ENCODE data around the gene GNAO1.

Gene GNAO1

GRCh38 chr16:56362057-56362655 lies 170.9 kb downstream of the GNAO1 start:
- Mint-ChIP-seq H3K9me3 (no peaks in the 10 kb centered on the region), H3K4me3 (no peak overlapping the region), H3K4me1 (peaks cover 19% of the 10 kb centered on the region), H3K27ac (peak overlapping the region; percentile 13), H3K36me3 (peaks cover 62% of the 10 kb centered on the region), H3K27me3 (no peaks in the 10 kb centered on the region)
- peak; percentile 20 for ATAC-seq

DNA sequence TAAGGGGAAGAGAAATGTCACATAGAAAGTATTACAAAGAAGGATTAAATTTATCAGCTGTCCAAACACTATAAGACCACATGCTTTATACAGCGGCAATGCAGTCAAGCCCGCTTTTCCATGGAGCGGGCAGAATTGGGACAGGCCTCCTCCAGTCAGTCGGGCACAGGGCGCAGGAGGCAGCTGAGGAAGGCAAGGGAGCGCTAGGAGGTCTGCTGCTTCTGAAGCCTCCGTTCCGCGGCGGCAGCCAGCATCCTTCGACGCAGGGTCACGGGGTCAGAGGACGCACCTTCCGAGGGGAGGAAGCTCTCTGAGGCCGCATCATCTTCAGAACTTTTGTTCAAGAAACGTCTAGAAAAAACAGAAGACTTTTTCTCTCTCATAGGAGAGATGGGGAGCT lies 171.4 kb downstream of the GNAO1 start:
- Mint-ChIP-seq H3K27ac (peak overlapping the region; percentile 13), H3K9me3 (no peaks in the 10 kb centered on the region), H3K4me3 (no peak overlapping the region), H3K36me3 (peaks cover 67% of the 10 kb centered on the region), H3K4me1 (peaks cover 13% of the 10 kb centered on the region), H3K27me3 (no peaks in the 10 kb centered on the region)
- ATAC-seq: no peak

GRCh38 chr16:56363181-56363716 lies 172.0 kb downstream of the GNAO1 start:
- H3K9me3 Mint-ChIP-seq: no peaks in the 10 kb centered on the region
- H3K27me3 Mint-ChIP-seq: no peaks in the 10 kb centered on the region
- H3K27ac Mint-ChIP-seq: no peak overlapping the region
- H3K4me3 Mint-ChIP-seq: no peak overlapping the region
- ATAC-seq: no peak
- peaks cover 67% of the 10 kb centered on the region for H3K36me3 Mint-ChIP-seq
- peaks cover 8% of the 10 kb centered on the region for H3K4me1 Mint-ChIP-seq

DNA sequence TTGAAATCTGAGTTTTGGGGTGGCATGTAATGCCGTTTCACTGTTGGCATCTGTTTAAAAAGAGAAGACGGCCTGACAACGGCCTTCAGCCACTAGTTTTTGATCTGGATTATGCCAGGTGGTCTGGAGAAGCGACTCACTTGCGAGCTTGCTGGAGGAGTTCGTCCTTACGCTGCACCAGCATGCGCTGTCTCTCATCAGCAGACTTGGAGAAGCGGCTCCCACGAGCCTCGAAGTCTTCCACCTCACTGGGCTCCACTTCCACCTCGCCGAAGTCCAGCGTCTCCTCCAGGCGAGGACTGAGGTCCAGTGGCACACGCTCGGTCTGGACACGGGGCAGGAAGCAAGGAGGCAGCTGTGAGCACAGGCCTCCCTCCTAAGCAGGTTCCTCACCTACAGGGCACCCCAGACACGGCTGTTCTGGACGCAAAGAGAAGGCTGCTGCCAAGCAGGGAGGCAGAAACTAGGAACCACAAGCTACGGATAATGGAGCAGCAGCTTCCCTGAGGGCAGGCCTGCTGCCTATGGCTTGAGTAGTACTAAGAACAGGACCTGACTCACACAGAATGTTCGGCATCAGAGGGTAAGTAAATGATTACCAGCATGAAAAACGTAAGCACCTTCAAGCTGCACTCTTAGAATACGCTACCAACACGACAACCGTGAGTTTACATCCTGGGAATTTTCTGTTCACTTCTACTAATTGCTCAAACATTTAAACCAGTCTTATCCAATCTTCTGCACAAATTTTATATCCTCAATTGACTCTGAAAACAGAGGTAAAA lies 172.7 kb downstream of the GNAO1 start:
- ATAC-seq: no peak
- H3K36me3 Mint-ChIP-seq: peaks cover 71% of the 10 kb centered on the region
- H3K9me3 Mint-ChIP-seq: no peaks in the 10 kb centered on the region
- H3K4me3 Mint-ChIP-seq: no peak overlapping the region
- no peaks in the 10 kb centered on the region for H3K27me3 Mint-ChIP-seq
- peaks cover 6% of the 10 kb centered on the region for H3K4me1 Mint-ChIP-seq
- H3K27ac Mint-ChIP-seq: no peak overlapping the region

- H3K36me3 Mint-ChIP-seq: peaks cover 69% of the 10 kb centered on the region
- no peak overlapping the region for H3K27ac Mint-ChIP-seq
- H3K27me3 Mint-ChIP-seq: no peaks in the 10 kb centered on the region
- no peak overlapping the region for H3K4me3 Mint-ChIP-seq
- H3K9me3 Mint-ChIP-seq: no peaks in the 10 kb centered on the region
- ATAC-seq: no peak
- peaks cover 3% of the 10 kb centered on the region for H3K4me1 Mint-ChIP-seq
Measured at GRCh38 chr16:56364865-56365264, 173.6 kb downstream of the GNAO1 start.

DNA sequence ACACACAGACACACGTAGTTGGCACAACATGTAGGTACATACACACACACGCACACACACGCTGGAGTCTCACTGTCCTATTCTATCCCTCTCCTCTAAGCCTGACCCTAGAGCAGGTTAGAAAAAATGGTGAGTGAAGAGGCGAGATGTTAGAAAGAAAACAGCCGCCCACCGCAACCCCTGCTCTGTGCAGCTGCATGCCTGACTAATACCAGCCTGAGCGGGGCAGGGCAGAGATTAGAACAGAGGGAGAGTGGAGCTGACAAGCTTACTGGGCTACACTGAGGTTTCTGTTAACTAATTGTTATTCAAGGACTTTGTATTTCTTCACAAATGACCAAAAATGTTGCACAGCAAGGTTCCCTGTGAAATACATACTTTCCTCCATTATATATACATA lies 174.3 kb downstream of the GNAO1 start:
- no peak for ATAC-seq
- no peaks in the 10 kb centered on the region for H3K4me1 Mint-ChIP-seq
- peaks cover 68% of the 10 kb centered on the region for H3K36me3 Mint-ChIP-seq
- H3K4me3 Mint-ChIP-seq: no peak overlapping the region
- H3K9me3 Mint-ChIP-seq: no peaks in the 10 kb centered on the region
- no peak overlapping the region for H3K27ac Mint-ChIP-seq
- no peaks in the 10 kb centered on the region for H3K27me3 Mint-ChIP-seq

GRCh38 chr16:56366945-56367344 lies 175.7 kb downstream of the GNAO1 start:
- Mint-ChIP-seq H3K36me3 (peaks cover 59% of the 10 kb centered on the region), H3K27me3 (no peaks in the 10 kb centered on the region), H3K4me1 (no peaks in the 10 kb centered on the region), H3K4me3 (no peak overlapping the region), H3K27ac (peak overlapping the region; percentile 19), H3K9me3 (no peaks in the 10 kb centered on the region)
- ATAC-seq: no peak

- Mint-ChIP-seq H3K36me3 (peaks cover 58% of the 10 kb centered on the region), H3K4me3 (no peak overlapping the region), H3K9me3 (no peaks in the 10 kb centered on the region), H3K27ac (peak overlapping the region; percentile 19), H3K27me3 (no peaks in the 10 kb centered on the region), H3K4me1 (no peaks in the 10 kb centered on the region)
- ATAC-seq: no peak
Measured at GRCh38 chr16:56367764-56368163, 176.5 kb downstream of the GNAO1 start.

DNA sequence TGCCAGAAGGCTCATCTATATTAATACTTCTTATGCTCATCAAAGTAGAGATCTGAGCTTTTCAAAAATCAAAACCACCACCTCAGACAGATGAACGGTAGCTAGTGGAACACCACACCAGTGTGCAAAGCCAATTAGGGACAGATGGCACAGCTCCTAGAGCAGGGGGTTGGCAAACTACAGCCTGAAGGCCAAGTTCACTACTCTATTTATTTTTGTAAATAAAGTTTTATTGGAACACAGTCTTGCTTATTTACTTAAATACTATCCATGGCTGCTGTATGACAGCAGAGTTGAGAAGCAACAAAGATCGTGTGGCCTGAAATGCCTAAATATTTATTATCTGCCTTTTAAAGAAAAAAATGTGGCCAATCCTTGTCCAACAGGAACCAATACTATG lies 177.3 kb downstream of the GNAO1 start:
- H3K27me3 Mint-ChIP-seq: no peaks in the 10 kb centered on the region

DNA sequence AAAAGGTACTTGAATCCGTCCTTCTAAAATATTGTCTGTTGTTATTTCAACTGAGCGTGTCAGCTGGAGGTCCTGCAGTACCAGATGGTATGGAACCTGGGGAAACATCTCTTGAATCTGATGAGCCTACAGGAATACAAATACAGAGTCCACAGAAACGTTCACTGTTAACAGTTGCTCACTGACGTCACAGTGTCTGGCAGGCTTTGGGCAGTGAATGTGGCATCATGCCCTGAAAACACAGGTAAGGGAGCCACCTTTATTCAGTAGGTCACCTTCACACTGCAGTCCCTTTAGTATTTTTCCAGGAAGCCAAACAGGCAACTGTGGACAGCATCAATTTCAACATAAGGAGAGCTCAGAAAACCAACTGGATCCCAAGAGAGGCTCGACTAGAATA lies 177.9 kb downstream of the GNAO1 start:
- no peaks in the 10 kb centered on the region for H3K27me3 Mint-ChIP-seq
- ATAC-seq: no peak

More for the DNA sequence above, 177.3 kb downstream of the GNAO1 start:
- H3K4me1 Mint-ChIP-seq: no peaks in the 10 kb centered on the region
- H3K9me3 Mint-ChIP-seq: no peaks in the 10 kb centered on the region
- ATAC-seq: no peak
- H3K4me3 Mint-ChIP-seq: no peak overlapping the region
- peaks cover 55% of the 10 kb centered on the region for H3K36me3 Mint-ChIP-seq
- no peak overlapping the region for H3K27ac Mint-ChIP-seq

DNA sequence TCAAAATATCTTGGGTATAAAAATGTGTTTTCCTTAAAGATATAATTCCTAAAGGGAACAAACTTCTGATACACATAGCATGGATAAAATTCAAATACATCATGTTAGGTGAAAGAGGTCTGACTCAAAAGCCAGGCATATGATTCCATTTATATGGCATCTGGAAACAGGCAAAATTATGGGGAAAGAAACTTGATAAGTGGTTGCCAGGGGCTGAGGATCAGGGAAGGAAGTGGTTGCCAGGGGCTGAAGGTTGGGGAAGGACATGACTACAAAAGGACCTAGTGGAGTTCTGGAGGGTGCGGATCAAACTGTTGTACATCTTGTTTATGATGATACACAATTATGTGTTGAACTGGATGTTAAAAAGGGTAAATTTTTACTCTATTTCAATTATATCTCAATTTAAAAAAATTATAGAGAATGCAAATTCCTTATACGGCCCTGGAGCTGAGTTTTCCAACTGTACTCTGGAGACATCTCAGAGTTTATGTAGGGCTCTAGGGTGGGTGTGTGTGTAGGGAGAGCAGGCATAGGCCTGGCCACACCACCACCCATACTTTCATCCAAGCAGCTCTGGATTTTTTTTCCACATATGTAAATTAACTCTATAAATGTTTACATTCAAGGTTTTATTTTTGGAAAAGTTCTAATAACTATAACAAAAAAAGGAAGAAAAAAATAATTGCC lies 179.0 kb downstream of the GNAO1 start:
- H3K9me3 Mint-ChIP-seq: no peaks in the 10 kb centered on the region
- ATAC-seq: no peak
- H3K4me3 Mint-ChIP-seq: no peak overlapping the region
- no peak overlapping the region for H3K27ac Mint-ChIP-seq
- no peaks in the 10 kb centered on the region for H3K27me3 Mint-ChIP-seq
- H3K36me3 Mint-ChIP-seq: peaks cover 53% of the 10 kb centered on the region
- H3K4me1 Mint-ChIP-seq: peaks cover 5% of the 10 kb centered on the region

More for the DNA sequence above, 177.9 kb downstream of the GNAO1 start:
- Mint-ChIP-seq H3K27ac (no peak overlapping the region), H3K4me3 (no peak overlapping the region), H3K36me3 (peaks cover 55% of the 10 kb centered on the region), H3K4me1 (no peaks in the 10 kb centered on the region), H3K9me3 (no peaks in the 10 kb centered on the region)

GRCh38 chr16:56370875-56371659 lies 179.8 kb downstream of the GNAO1 start:
- Mint-ChIP-seq H3K27ac (peak overlapping the region; percentile 19), H3K36me3 (peaks cover 56% of the 10 kb centered on the region), H3K27me3 (no peaks in the 10 kb centered on the region), H3K4me3 (no peak overlapping the region), H3K9me3 (no peaks in the 10 kb centered on the region), H3K4me1 (peaks cover 9% of the 10 kb centered on the region)
- ATAC-seq: no peak

- no peak overlapping the region for H3K4me3 Mint-ChIP-seq
- no peaks in the 10 kb centered on the region for H3K9me3 Mint-ChIP-seq
- H3K27me3 Mint-ChIP-seq: no peaks in the 10 kb centered on the region
- peak overlapping the region; percentile 19 for H3K27ac Mint-ChIP-seq
- ATAC-seq: no peak
- peaks cover 9% of the 10 kb centered on the region for H3K4me1 Mint-ChIP-seq
- H3K36me3 Mint-ChIP-seq: peaks cover 53% of the 10 kb centered on the region
Measured at GRCh38 chr16:56371660-56371937, 180.3 kb downstream of the GNAO1 start.

- H3K4me3 Mint-ChIP-seq: no peak overlapping the region
- peaks cover 49% of the 10 kb centered on the region for H3K36me3 Mint-ChIP-seq
- peaks cover 11% of the 10 kb centered on the region for H3K4me1 Mint-ChIP-seq
- H3K9me3 Mint-ChIP-seq: no peaks in the 10 kb centered on the region
- H3K27me3 Mint-ChIP-seq: no peaks in the 10 kb centered on the region
- no peak for ATAC-seq
- no peak overlapping the region for H3K27ac Mint-ChIP-seq
Measured at GRCh38 chr16:56372013-56372634, 180.8 kb downstream of the GNAO1 start.

DNA sequence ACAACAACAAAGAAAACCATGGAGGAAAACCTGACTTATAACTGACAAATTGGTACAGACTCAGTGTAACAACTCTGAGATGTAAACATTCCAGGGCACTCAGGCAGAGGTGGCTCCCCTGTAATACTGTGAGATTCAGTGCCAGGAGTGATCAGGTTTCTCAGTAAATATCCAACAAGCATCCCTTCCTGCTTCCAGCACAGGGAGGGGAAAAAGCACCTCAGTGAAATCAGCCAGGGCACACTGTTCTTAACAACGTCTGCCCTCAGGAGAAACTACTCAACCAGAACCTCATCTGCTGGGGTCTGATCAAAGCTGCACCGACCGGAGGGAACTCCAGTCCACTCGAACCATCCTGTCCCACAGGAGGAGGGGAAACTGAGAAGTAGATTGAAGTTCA lies 181.7 kb downstream of the GNAO1 start:
- Mint-ChIP-seq H3K9me3 (no peaks in the 10 kb centered on the region), H3K36me3 (peaks cover 53% of the 10 kb centered on the region), H3K4me1 (peaks cover 20% of the 10 kb centered on the region), H3K4me3 (no peak overlapping the region), H3K27me3 (no peaks in the 10 kb centered on the region), H3K27ac (no peak overlapping the region)
- no peak for ATAC-seq

Measured in stimulated activated memory B cell treated with anti-CD40 and anti-IgM and Interleukin-4, amounts not matched to agents 10 μg/mL and 1 μg/mL and 100 μg/mL, for 72 hours (primary cell).